Stomach (tissue), 4 donors: ENCODE results near the gene ERC2.

Experiments used
- CTCF ChIP-seq, 7 experiments: fragments of 450-650 bp in 4 of 7; fragments of 200-600 bp in 3 of 7; sonication (generic) in 3 of 7; IDR thresholded peaks; one replicate each; pipeline ENCODE4 v1.5.1; 2016 to 2019; ENCODE audit warnings: antibody characterized with exemption in 7 of 7, control low read depth in 2 of 7, mild to moderate bottlenecking in 1 of 7
- POLR2A ChIP-seq, 4 donors: fragments of 450-650 bp; IDR thresholded peaks; one replicate each; pipeline ENCODE4 v1.6.1; 2016; ENCODE audit warnings: antibody characterized with exemption in 4 of 4, control low read depth in 2 of 4, mild to moderate bottlenecking in 1 of 4, moderate library complexity in 1 of 4
- POLR2AphosphoS5 ChIP-seq, 3 donors: sonication (generic); formaldehyde crosslinking; IDR thresholded peaks; one replicate each; pipeline ENCODE4 v1.6.1; 2016; ENCODE audit warnings: antibody characterized with exemption in 3 of 3

- no peak for TF ChIP-seq CTCF (IDR thresholded peaks at IDR 0.05)
- TF ChIP-seq POLR2A (IDR thresholded peaks at IDR 0.05) = no peak
- TF ChIP-seq POLR2AphosphoS5 (IDR thresholded peaks at IDR 0.05) = no peak
These were observed 504.7 kb downstream of the ERC2 start for GRCh38 chr3:55963601-55964000.
